GM19023 (cell line): ENCODE data around the gene SRPRB.
"Not testable (repeated sequence)": the region's sequence is repeated elsewhere in the genome, so short reads cannot be mapped to it uniquely, and the experiment has no call there.

Source experiments
- ATAC-seq: cut with Tn5 transposase; IDR thresholded peaks from one replicate; pipeline ENCODE4 v1.9.1; 2021; ENCODE audit warnings: mild to moderate bottlenecking, moderate library complexity; ENCODE audit not compliant: unreplicated experiment

The SRPRB gene

DNA sequence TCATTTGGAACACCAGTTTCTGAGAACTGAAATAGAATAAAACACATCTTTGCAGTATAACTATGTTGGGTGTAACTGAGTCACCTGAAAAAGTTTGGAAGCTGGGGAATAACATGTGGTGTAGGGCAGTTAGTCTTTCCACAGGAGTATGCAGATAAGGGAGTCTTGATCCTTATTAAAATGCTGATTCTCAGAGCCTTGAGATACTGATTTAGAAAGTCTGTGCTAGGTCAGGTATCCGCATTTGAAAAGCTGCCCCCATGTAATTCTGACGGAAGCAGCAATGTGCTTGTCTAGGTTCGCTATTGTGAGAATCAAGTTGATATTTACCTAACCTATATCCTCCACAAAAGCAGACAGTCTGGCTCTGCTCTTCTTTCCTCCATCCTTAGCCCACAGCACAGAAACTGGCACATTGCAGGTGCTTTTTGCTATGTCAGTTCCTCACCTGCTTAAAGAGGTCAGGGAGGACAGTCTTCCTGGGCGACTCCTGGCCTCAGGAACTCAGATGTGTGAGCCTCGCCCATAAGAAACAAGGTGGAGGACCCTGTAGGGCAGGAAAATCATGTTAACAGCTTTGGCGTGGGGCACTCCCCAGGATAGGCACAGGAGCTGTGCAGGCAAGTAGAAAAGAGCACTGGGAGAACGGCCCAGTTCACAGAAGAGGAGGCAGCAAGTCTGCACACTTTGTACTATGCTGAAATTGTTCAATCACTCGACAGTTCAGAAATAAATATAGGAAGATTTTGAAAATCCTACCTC lies 27.6 kb upstream of the SRPRB start:
- no peak for ATAC-seq

DNA sequence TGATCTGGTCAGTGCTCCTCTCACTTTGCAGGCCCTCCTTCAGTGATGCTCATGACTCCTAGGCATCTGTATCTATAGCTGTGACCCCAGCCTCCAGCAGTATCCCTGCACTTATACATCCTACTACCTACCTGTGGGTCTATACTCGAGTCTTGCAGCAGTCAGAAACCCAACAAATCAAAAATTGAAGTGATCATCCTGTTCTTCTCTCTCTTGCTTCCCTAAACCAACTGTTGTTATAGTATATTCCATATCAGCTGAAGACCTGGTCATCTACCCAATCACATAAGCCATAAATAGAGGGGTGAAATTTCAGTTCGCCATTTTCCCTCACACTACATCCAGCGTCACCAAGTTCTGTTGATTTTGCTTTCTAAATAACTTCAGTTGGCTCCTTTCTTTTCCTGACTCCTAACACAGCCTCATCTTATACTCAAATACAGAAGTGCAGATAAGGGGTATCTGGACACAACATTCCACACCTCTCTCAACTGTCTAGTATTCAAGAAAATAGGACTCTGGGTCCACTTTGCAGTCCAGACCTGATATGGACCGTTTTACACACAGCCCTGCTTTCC lies 25.9 kb upstream of the SRPRB start:
- ATAC-seq: no peak

DNA sequence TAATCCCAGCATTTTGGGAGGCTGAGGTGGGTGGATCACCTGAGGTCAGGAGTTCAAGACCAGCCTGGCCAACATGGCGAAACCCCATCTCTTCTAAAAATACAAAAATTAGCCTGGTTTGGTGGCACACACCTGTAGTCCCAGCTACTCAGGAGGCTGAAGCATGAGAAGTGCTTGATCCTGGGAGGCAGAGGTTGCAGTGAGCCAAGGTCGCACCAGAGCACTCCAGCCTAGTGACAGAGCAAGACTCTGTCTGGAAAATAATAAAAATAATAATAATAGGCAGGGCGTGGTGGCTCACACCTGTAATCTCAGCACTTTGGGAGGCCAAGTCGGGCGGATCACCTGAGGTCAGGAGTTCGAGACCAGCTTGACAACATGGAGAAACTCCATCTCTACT lies 24.9 kb upstream of the SRPRB start:
- not testable (repeated sequence) for ATAC-seq

DNA sequence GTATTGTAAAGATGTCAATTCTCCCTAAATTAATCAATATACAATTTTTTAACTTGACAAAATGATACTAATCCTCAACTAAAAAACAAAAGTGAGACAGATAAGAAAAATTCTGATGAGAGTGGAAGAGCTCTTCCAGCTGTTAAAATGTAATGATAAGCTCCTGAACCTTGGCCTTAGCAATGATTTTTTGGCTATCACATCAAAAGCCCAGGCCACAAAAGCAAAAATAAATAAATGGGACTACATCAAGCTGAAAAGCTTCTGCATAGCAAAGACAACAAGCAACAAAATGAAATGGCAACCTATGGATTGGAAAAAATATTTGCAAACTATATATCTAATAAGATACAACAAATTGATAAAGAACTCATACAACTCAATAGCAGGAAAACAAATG lies 24.0 kb upstream of the SRPRB start:
- ATAC-seq: no peak

DNA sequence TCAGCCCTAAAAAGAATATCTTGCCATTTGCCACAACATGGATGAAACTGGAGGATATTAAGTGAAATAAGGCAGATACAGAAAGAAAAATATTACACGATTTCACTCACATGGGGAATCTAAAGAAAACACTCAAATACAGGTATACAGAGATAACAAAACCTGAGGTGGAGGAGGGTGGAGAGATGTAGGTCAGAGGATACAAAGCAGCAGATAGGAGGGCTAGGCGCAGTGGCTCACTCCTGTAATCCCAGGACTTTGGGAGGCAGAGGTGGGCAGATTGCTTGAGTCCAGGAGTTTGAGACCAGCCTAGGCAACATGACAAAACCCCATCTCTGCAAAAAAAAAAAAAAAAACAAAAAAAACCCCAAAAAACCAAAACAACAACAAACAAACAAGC lies 23.2 kb upstream of the SRPRB start:
- no peak for ATAC-seq

DNA sequence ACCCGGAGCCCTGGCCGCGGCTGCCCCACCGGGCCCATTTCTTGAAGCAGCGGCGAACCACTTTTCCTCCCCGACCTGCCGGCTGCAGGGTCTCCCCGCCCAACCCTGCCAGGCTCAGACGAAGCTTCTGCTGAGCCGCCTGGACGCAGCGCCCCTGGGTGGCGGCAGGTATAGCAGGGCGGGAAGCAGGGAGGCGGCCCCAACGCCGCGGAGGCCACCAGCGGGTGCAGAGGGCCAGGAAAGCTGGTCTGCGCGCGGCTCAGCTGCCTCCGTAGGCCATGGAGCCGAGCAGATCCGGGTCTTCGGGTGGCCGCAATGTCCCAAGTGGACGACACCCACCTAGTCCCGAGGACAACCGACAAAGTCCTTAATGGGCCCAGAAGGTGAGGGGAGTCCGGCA lies 21.9 kb upstream of the SRPRB start:
- ATAC-seq: no peak

DNA sequence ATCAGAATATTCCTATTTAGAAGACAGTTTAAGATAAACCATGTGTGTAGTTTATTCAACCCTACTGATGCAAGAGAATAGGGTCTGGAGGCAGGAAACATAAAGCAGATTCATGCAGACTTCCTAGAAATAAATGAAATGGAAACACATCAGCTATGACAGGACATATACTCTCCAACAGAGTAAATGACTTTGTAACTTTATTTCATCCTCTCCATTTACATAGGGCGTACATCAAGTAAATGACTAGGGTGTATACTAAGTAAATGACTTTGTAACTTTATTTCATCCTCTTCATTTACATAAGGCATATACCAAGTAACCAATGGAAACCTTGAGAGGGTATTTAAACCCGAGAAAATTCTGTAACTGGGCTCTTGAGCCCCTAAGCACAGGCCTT lies 17.6 kb upstream of the SRPRB start:
- ATAC-seq: no peak

DNA sequence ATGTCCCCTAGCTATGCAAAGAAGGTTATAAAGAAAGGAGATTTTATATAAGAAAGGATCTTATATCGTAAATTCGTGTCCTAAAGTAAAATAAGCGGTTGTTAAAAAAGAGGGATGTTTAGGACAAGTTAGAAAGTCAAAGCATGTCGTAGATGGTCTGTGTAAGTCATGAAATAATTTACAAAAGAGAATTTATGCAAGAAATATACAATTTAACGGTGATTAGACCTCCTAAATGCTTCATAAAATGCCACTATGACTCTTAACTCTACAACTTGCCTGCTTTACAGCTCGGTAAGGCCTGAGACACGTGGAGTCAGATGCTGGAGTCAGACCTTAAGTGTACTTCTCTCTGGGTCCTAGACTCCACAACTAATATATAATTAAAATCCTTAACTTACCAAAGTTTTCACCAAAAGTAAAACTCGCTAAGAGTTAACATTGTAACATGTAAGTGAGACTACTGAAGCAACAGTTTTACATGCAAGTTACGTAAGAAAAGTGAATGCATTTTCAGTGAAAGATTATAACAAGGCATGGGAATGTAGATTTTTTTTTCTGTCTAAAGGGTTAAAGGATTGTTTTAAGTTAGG lies 13.3 kb upstream of the SRPRB start:
- ATAC-seq: no peak

DNA sequence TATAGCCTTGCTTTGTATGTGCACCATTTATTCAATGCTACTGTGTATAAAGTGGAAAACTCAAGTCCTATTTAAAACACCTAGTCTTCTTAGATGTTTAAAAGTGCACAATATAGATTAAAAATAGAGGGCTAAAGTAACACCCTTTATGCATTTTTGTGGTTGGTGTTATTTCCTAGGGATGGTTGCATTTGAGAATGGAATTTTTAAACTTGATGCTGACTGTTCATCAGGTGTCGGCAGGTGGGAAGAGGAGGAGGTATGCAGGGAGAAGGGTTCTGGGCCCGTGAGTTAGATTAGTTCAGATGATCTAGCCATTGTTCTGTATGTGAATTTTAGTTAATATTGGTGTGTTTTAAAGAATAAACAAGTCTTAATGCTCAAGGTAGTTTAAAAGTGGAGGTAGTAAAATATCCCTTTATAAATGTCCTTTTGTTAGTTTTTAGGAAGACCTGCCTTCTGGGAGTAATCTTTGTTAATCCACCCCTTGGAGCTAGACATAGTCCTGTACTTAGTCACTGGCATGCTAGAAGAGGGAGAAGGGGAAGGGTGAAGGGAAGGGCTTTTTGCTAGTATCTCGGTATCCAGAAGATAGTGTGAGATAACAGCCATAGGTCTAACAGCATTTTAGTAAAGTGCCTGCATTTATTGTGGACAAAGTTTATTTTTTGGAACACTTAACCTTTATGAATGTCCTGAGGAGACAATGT lies 8.1 kb upstream of the SRPRB start:
- ATAC-seq: no peak

DNA sequence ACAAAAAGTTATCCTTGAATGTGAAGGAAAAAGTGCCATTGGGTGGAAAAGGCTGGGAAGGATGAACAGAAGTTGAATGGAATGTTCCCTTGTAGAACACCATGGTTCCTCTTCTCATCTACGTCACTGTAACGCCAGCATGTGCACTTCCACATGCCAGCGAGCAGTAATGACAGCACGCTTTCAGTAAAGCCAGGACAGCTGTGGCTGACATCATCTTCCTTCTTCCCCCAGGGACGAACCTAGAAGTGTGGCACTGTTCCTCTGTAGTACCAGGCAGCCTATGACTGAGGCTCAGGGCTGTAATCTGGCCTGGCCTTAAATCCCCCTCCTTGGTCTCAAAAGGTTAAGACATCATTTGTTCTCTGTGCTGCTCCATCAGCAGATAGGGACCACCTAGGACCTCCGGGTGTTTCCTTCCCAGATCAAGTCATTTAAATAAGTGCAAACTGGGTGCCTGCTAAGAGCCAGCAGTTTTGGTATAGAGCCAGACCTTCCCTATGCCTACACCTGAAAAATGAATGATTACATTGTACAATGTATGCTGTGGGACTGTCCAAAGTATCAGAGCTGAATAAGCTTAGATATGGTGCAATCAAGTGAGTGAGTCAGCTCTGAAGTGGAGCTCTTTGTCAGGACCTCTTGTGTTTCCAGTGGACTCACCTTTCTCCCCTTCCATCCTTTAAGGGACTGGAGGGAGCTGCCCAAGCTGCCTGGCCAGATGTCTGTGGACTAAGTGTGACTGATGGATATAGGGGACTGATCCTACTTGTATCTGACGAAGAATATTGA lies 5.6 kb upstream of the SRPRB start:
- ATAC-seq: no peak

DNA sequence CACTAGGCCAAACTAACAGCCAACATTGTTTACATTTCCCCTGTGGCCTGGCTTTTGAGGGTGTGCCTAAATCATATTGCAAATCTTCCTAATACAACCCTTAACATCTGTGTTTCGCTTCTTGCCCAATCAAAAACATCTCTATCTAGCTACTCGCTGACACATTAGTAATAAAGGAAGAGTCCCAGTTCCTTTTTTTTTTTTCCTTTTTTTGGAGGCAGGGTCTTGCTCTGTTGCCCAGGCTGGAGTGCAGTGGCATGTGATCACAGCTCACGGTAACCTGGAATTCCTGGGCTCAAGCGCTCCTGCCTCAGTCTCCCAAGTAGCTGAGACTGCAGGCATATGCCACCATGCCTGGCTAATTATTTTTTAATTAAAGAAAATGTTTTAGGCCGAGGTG lies 2.1 kb upstream of the SRPRB start:
- no peak for ATAC-seq

DNA sequence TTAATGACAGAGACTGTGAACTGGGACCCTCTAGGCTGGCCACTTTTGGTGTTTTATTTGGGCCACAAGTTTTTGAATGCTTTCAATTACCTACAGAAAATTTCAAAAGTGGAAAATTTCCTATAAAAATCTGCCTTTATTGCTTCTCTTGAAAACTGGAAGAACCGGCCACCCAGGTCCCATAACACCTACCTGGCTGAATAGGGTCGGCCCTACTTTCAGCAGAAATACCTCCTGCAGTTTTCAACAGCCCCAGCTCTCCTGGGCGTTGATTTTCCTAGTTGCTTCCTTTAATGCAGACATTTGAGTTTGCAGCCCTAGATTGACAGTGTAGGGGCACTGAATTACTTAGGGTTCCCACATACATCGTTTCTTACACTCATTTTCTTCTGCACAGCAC lies 719 bp upstream of the SRPRB start:
- ATAC-seq: no peak

DNA sequence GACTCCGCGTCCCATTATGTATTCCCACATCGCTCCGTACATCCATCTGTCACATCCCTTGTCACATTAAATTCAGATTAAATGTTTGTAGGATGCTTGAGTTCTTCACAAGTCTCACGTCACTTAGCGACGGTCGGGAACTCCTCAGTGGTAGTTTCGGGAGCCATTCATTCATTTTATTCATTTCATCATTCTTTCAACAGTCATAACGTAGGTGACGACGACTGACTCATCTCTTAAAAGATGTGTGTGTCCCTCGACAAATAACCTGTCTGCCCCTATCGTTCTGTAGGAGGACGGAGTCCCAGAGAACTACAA lies 272 bp upstream of the SRPRB start:
- ATAC-seq: no peak

DNA sequence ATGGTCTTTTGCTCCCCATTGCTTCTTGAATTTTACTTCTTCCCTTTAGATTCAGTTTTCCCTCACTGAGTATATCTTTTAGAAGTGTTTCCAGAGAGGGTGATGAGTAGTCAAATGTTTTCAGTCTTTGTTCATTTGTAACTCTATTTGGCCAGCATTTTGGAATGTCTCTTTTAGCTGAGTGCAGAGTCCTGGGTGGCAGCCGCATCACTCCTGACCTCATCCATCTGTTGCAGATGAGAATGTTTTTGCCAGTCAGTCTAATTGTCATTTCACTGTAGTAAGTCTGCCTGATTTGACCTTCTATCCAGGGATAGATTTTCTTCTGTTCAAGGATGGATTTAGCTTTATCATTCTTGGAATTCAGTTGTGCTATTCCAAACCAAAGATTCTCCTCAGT lies 7.3 kb downstream of the SRPRB start:
- no peak for ATAC-seq

DNA sequence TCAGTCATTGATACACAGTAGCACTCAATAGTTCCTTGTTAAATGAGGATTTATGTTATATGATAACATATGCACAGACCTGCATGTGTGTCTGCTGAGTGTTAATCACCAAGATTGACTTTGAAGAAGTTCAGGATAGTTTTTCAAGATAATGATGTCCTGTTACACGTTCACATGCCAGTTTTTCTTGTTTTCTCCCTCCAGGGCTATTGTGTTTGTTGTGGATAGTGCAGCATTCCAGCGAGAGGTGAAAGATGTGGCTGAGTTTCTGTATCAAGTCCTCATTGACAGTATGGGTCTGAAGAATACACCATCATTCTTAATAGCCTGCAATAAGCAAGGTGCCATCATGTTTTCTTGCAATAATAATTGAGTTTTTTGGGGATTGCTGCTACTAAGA lies 9.8 kb downstream of the SRPRB start:
- ATAC-seq: no peak

DNA sequence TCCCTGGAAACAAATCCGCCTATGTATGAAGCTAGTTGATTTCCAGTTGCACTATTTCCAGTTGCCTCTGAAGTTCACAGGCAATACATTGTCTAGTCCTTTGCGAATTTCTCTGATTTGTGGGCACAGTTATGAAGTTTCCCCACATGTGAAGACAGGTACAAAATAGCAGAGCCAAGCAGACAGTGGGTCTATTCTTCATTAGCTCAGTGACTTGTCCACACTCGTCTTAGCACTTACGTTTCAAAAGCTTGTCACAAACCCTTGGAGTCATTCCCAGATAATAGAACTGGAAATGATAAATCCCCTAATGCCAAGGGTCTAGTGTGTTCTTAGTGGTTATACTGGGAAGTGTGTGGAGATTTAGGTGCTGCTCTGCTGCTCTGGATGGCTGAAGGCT lies 14.5 kb downstream of the SRPRB start:
- no peak for ATAC-seq

DNA sequence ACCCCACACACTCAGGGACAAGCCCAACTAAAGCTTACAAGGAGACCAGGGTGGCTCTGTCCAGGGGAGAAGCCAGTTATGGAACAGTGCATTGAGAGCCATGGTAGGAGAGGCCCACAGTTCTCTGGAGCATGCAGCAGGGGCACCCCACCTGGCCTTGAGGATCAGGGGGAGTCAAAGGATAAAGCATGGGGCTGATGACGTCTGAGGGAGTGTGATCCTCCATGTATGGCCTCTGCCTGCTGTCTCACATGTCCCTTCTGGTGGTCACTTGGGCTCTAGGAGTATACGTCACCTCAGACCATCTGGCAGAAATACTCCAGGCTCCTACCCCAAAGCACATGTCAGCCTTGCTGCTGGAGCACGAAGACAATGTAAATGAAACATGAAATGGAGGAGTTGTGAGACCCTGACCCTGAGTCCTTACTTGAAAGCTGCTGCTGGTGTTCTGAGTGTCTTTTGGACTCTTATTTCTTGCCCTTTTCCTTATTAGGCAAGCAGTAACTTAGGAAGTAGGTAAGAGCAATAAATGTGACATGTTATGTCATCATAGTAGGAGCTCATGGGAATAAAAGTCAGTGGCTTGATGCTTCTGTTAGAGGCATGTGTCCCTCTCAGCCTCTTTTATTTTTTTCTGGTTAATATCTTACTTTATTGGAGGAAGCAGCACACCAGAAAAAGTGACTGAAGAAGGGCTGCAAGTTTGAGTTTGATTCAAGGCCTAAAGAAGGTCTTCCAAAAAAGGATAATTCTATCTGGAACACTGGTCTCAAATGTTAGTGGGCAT lies 15.5 kb downstream of the SRPRB start:
- no peak for ATAC-seq

DNA sequence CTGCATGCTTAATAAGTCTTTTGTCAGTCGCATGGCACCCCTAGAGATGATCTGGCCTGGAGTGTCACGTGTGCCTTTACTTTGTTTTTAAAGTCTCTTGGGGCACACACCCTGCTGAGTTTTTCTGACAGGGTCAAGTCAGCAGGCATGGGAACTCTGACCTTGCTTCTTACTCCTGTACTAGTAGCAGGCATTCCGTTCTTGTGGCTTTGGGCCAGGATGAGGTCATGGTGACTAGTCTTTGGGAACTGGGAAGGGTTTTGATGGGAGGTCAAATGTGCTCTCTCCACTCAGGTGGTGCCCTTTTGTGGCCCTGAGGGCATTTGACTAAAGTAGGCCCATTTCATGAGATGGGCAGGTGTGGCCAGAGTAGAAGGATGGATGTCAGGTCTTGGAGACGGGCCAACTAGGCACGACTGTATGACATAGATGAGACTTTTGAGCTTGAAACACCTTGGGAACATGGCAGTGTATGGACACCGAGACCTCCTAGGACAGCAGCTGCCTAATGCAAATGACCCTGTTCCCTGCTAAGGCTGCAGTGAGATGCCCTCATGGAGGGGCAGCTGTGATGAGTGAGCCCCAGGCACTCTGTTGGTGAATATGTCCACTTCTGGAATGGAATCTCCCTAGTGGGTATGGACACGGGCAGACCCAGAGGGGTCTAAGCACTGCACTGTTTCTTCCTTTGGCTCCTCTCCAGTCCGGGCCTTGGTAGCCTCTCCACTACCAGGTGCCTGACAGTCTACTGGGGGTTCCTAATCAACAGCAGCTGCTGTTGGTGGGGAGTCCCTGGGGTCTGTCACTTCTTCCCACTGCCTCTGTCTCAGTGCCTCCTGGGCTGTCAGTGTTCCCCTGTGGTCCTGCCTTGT lies 16.4 kb downstream of the SRPRB start:
- ATAC-seq: no peak

DNA sequence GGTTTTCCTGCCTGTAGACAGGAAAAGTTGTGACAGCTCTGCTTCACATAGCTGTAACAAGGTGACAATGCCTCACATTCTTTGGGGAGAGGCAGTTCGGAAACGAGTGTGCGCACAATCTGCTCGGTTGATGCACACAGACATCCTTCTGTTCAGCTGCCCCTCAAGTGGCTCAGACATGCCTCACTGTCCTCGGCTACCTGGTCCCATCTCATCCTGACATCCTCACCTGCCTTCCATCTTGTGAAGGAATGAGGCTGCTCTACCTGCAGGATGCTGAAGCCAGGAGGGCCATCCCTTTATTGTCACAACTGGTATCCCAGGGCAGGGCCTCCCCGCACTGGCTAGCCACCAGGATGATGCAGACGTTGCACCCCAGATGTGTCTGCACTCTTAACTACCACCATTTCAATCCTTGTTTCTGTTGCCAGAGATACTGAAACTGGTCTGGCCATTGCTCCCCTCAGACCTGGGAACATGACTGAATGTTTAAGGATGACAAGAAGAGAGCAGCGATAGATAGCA lies 19.4 kb downstream of the SRPRB start:
- ATAC-seq: no peak
